Measurements from ENCODE around the gene INPP4A.

The INPP4A gene

GRCh38 chr2:98560256-98560771 lies 115.7 kb downstream of the INPP4A start:
- peaks cover 2% of the 10 kb centered on the region for H3K36me3 ChIP-seq (replicated peaks)
- no peak overlapping the region for H3K4me3 ChIP-seq (ENCODE audit: low read depth, low read length)
- H3K27ac ChIP-seq = peak overlapping the region; percentile 57
- TF ChIP-seq CTCF (IDR thresholded peaks at IDR 0.05; ENCODE audit: low read depth, low read length, missing control alignments) = no peak
- in situ Hi-C loops (cut with HindIII; ENCODE audit: low pct_ligation_motif_present, low sequenced_read_pairs) = no loop called here
- peak; percentile 91 for DNase-seq
- no peaks in the 10 kb centered on the region for H3K27me3 ChIP-seq (replicated peaks)

GRCh38 chr2:98561018-98561417 lies 116.4 kb downstream of the INPP4A start:
- no peak overlapping the region for H3K4me3 ChIP-seq (ENCODE audit: low read depth, low read length)
- no peak for DNase-seq
- in situ Hi-C loops (cut with HindIII; ENCODE audit: low pct_ligation_motif_present, low sequenced_read_pairs) = no loop called here
- H3K27me3 ChIP-seq (replicated peaks) = no peaks in the 10 kb centered on the region
- H3K27ac ChIP-seq = no peak overlapping the region
- TF ChIP-seq CTCF (IDR thresholded peaks at IDR 0.05; ENCODE audit: low read depth, low read length, missing control alignments) = no peak
- peaks cover 3% of the 10 kb centered on the region for H3K36me3 ChIP-seq (replicated peaks)

GRCh38 chr2:98561902-98562695 lies 117.4 kb downstream of the INPP4A start:
- Histone ChIP-seq H3K27ac (no peak overlapping the region), H3K36me3 (replicated peaks) (peaks cover 3% of the 10 kb centered on the region), H3K4me3 (ENCODE audit: low read depth, low read length) (no peak overlapping the region), H3K27me3 (replicated peaks) (no peaks in the 10 kb centered on the region)
- in situ Hi-C loops (cut with HindIII; ENCODE audit: low pct_ligation_motif_present, low sequenced_read_pairs) = no loop called here
- DNase-seq = peak; percentile 27
- no peak for TF ChIP-seq CTCF (IDR thresholded peaks at IDR 0.05; ENCODE audit: low read depth, low read length, missing control alignments)

GRCh38 chr2:98563394-98563793 lies 118.7 kb downstream of the INPP4A start:
- no peak for DNase-seq
- no peak for TF ChIP-seq CTCF (IDR thresholded peaks at IDR 0.05; ENCODE audit: low read depth, low read length, missing control alignments)
- in situ Hi-C loops (cut with HindIII; ENCODE audit: low pct_ligation_motif_present, low sequenced_read_pairs) = no loop called here
- Histone ChIP-seq H3K36me3 (replicated peaks) (peaks cover 3% of the 10 kb centered on the region), H3K4me3 (ENCODE audit: low read depth, low read length) (no peak overlapping the region), H3K27me3 (replicated peaks) (no peaks in the 10 kb centered on the region), H3K27ac (no peak overlapping the region)

GRCh38 chr2:98564541-98565132 lies 120.0 kb downstream of the INPP4A start:
- Histone ChIP-seq H3K27ac (no peak overlapping the region), H3K4me3 (ENCODE audit: low read depth, low read length) (no peak overlapping the region), H3K36me3 (replicated peaks) (peaks cover 5% of the 10 kb centered on the region), H3K27me3 (replicated peaks) (no peaks in the 10 kb centered on the region)
- no peak for DNase-seq
- TF ChIP-seq CTCF (IDR thresholded peaks at IDR 0.05; ENCODE audit: low read depth, low read length, missing control alignments) = no peak
- in situ Hi-C loops (cut with HindIII; ENCODE audit: low pct_ligation_motif_present, low sequenced_read_pairs) = no loop called here
